GM19463 (cell line): Measurements from ENCODE around the gene C1QL4.
"Not testable (repeated sequence)": the region's sequence is repeated elsewhere in the genome, so short reads cannot be mapped to it uniquely, and the experiment has no call there.

Source experiments
- ATAC-seq: cut with Tn5 transposase; IDR thresholded peaks from one replicate; pipeline ENCODE4 v1.9.1; 2021; ENCODE audit warnings: mild to moderate bottlenecking, moderate library complexity; ENCODE audit not compliant: unreplicated experiment

C1QL4 gene

GRCh38 chr12:49334681-49335080 lies 2.3 kb downstream of the C1QL4 start:
- no peak for ATAC-seq

- no peak for ATAC-seq
These were observed 2.8 kb downstream of the C1QL4 start for GRCh38 chr12:49334226-49334625.

- not testable (repeated sequence) for ATAC-seq
These were observed 3.2 kb downstream of the C1QL4 start for GRCh38 chr12:49333778-49334177.

- ATAC-seq = no peak
These were observed 4.1 kb downstream of the C1QL4 start for GRCh38 chr12:49332891-49333371.

- ATAC-seq = no peak
These were observed 4.5 kb downstream of the C1QL4 start for GRCh38 chr12:49332441-49332861.

GRCh38 chr12:49331380-49332222 lies 5.4 kb downstream of the C1QL4 start:
- ATAC-seq = no peak

GRCh38 chr12:49330631-49331379 lies 6.2 kb downstream of the C1QL4 start:
- ATAC-seq = no peak

GRCh38 chr12:49330032-49330619 lies 6.9 kb downstream of the C1QL4 start:
- no peak for ATAC-seq

- no peak for ATAC-seq
These were observed 8.2 kb downstream of the C1QL4 start for GRCh38 chr12:49328816-49329215.

- ATAC-seq = no peak
These were observed 9.1 kb downstream of the C1QL4 start for GRCh38 chr12:49327887-49328286.

GRCh38 chr12:49327368-49327767 lies 9.6 kb downstream of the C1QL4 start:
- ATAC-seq = no peak

GRCh38 chr12:49325606-49326005 lies 11.4 kb downstream of the C1QL4 start:
- no peak for ATAC-seq

- no peak for ATAC-seq
These were observed 13.4 kb downstream of the C1QL4 start for GRCh38 chr12:49323524-49324097.

GRCh38 chr12:49322708-49323523 lies 14.1 kb downstream of the C1QL4 start, which contains the start of gene TROAP:
Gene TROAP, plus strand, starts transcription at chr12:49323255. Its CDS starts 354 bp downstream, at chr12:49323609.
- ATAC-seq = peak; percentile 98

GRCh38 chr12:49322367-49322707 lies 14.7 kb downstream of the C1QL4 start:
- ATAC-seq = no peak

- not testable (repeated sequence) for ATAC-seq
These were observed 16.4 kb downstream of the C1QL4 start for GRCh38 chr12:49320411-49321103.

- not testable (repeated sequence) for ATAC-seq
These were observed 19.9 kb downstream of the C1QL4 start for GRCh38 chr12:49317118-49317517.

GRCh38 chr12:49314811-49315210 lies 22.2 kb downstream of the C1QL4 start:
- ATAC-seq = no peak

GRCh38 chr12:49310451-49311000 lies 26.5 kb downstream of the C1QL4 start:
- ATAC-seq = not testable (repeated sequence)
